GM12873 (cell line): ENCODE measurements around the gene TSSC4.

Experiments
- CTCF ChIP-seq: IDR thresholded peaks from 2 replicates; pipeline ENCODE4 v1.5.1; 2012; ENCODE audit warnings: low read depth, mild to moderate bottlenecking, moderate library complexity, low read length, control low read depth; ENCODE audit not compliant: insufficient read depth; ENCODE audit errors: missing control alignments

The TSSC4 gene

GRCh38 chr11:2390725-2391151 lies 9.8 kb upstream of the TSSC4 start:
- no peak for TF ChIP-seq CTCF

- no peak for TF ChIP-seq CTCF
These were observed 9.2 kb upstream of the TSSC4 start for GRCh38 chr11:2391181-2391975.

GRCh38 chr11:2392241-2392959 lies 8.2 kb upstream of the TSSC4 start:
- TF ChIP-seq CTCF = no peak

GRCh38 chr11:2393111-2393868 lies 7.3 kb upstream of the TSSC4 start:
- no peak for TF ChIP-seq CTCF

- TF ChIP-seq CTCF = peak; percentile 5
These were observed 6.4 kb upstream of the TSSC4 start for GRCh38 chr11:2393941-2394817.

- TF ChIP-seq CTCF = no peak
These were observed 5.8 kb upstream of the TSSC4 start for GRCh38 chr11:2394818-2395105.
